Body of pancreas (tissue), 4 donors: ENCODE measurements around the gene KMT2B. TPM values are rescaled to one million over a fixed set of nuclear protein-coding genes. Genes with fewer than 3 reads are reported as not detected.

Experiments
- ATAC-seq: fragments of 150-250 bp; one replicate; pipeline ENCODE4 v1.9.1; 2016
- DNase-seq, 4 donors: peaks; one replicate each; pipeline ENCODE4 v3.0.0-alpha.2; 2019
- H3K27ac ChIP-seq, 4 donors: fragments of 200-600 bp; sonication (generic); 1 replicate in 3 of 4; 2 replicates in 1 of 4; pipeline versions ENCODE4 v1.5.1 to v1.6.1; 2016 to 2019; ENCODE audit warnings: mild to moderate bottlenecking in 1 of 4, mixed read lengths in 1 of 4, moderate library complexity in 1 of 4
- H3K27me3 ChIP-seq, 2 donors: fragments of 200-600 bp; sonication (generic); one replicate each; pipeline ENCODE4 v1.6.0; 2016; ENCODE audit warnings: mild to moderate bottlenecking in 1 of 2
- H3K36me3 ChIP-seq, 2 donors: fragments of 200-600 bp; sonication (generic); replicated peaks in 1 of 2; 2 replicates each; pipeline ENCODE4 v1.5.1; 2016; ENCODE audit warnings: low read depth in 2 of 2; ENCODE audit not compliant: insufficient read depth in 1 of 2
- H3K4me1 ChIP-seq: fragments of 200-600 bp; sonication (generic); one replicate; pipeline ENCODE4 v1.6.0; 2016
- H3K4me3 ChIP-seq, 2 donors: fragments of 200-600 bp; sonication (generic); 1 replicate in 1 of 2; 2 replicates in 1 of 2; pipeline ENCODE4 v1.5.1; 2016 to 2019
- H3K9me3 ChIP-seq, 3 donors: fragments of 200-600 bp; sonication (generic); 1 replicate in 2 of 3; 2 replicates in 1 of 3; pipeline ENCODE4 v1.5.1; 2016
- CTCF ChIP-seq, 7 experiments: fragments of 450-650 bp in 4 of 7; fragments of 200-600 bp in 3 of 7; sonication (generic) in 3 of 7; IDR thresholded peaks; one replicate each; pipeline ENCODE4 v1.5.1; 2016 to 2019; ENCODE audit warnings: antibody characterized with exemption in 7 of 7
- POLR2A ChIP-seq, 3 donors: fragments of 450-650 bp; IDR thresholded peaks; one replicate each; pipeline ENCODE4 v1.6.1; 2016; ENCODE audit warnings: antibody characterized with exemption in 3 of 3, mild to moderate bottlenecking in 2 of 3
- WGBS, 2 donors: methylation state at CpG; one replicate each; pipeline ENCODE4 v1.1.5; 2017; 5-methylcytosine and 5-hydroxymethylcytosine counted together
- intact Hi-C: fragments of 100-400 bp; cut with DNase I; formaldehyde crosslinking; loops from one replicate; pipeline ENCODE4 v1.15.1; 2023
- total RNA-seq, 2 donors: library from RNA; depleted of rRNA; stranded (reverse); fragments of >200 nt; gene quantifications; one replicate each; pipeline ENCODE4 v1.1.0, GENCODE V29; 2016

The KMT2B gene
- total RNA-seq, 2 donors from 2014 or later = 18.7 to 31.6 TPM

- no peak for TF ChIP-seq POLR2A (IDR thresholded peaks at IDR 0.05)
- TF ChIP-seq CTCF (IDR thresholded peaks at IDR 0.05) = no peak
- H3K4me3 ChIP-seq = no peak overlapping the region
- no peaks in the 10 kb centered on the region for H3K36me3 ChIP-seq
- H3K4me1 ChIP-seq = no peaks in the 10 kb centered on the region
- no peaks in the 10 kb centered on the region for H3K27me3 ChIP-seq
- 91 to 95% methylated on average over 9 to 12 of the region's 12 CpGs for WGBS, 2 donors
- intact Hi-C loops = no loop called here
- ATAC-seq (no peak), DNase-seq (no peak)
- no peak overlapping the region for H3K27ac ChIP-seq
- H3K9me3 ChIP-seq = no peaks in the 10 kb centered on the region
Observed at GRCh38 chr19:35782589-35782988, 64.8 kb downstream of the KMT2B start.

GRCh38 chr19:35783469-35784434 is 65.9 kb downstream of the KMT2B start:
- no peak for ATAC-seq

GRCh38 chr19:35784503-35785338 is 66.9 kb downstream of the KMT2B start:
- H3K27ac ChIP-seq = no peak overlapping the region
- ATAC-seq = no peak
- no peak for DNase-seq
- WGBS, 2 donors = 82% methylated on average over 22 to 28 of the region's 45 CpGs
- TF ChIP-seq CTCF (IDR thresholded peaks at IDR 0.05) (no peak), POLR2A (IDR thresholded peaks at IDR 0.05) (no peak)
- intact Hi-C loops = no loop called here
- H3K4me1 ChIP-seq = no peaks in the 10 kb centered on the region
- no peak overlapping the region for H3K4me3 ChIP-seq
- H3K36me3 ChIP-seq = no peaks in the 10 kb centered on the region
- no peaks in the 10 kb centered on the region for H3K27me3 ChIP-seq
- H3K9me3 ChIP-seq = no peaks in the 10 kb centered on the region

More at GRCh38 chr19:35783469-35784434, 65.9 kb downstream of the KMT2B start:
- H3K27ac ChIP-seq = no peak overlapping the region
- DNase-seq = no peak
- intact Hi-C loops = no loop called here
- TF ChIP-seq POLR2A (IDR thresholded peaks at IDR 0.05) = no peak
- TF ChIP-seq CTCF (IDR thresholded peaks at IDR 0.05) = no peak
- no peaks in the 10 kb centered on the region for H3K4me1 ChIP-seq
- H3K4me3 ChIP-seq = no peak overlapping the region
- no peaks in the 10 kb centered on the region for H3K36me3 ChIP-seq
- 90 to 91% methylated on average over 19 to 25 of the region's 28 CpGs for WGBS, 2 donors
- H3K9me3 ChIP-seq = no peaks in the 10 kb centered on the region
- H3K27me3 ChIP-seq = no peaks in the 10 kb centered on the region

- no peaks in the 10 kb centered on the region for H3K36me3 ChIP-seq
- TF ChIP-seq CTCF (IDR thresholded peaks at IDR 0.05) (no peak), POLR2A (IDR thresholded peaks at IDR 0.05) (no peak)
- WGBS, 2 donors = 84 to 95% methylated on average over 8 of the region's 10 CpGs
- intact Hi-C loops = no loop called here
- H3K27ac ChIP-seq = no peak overlapping the region
- no peak overlapping the region for H3K4me3 ChIP-seq
- H3K9me3 ChIP-seq = no peaks in the 10 kb centered on the region
- no peak for DNase-seq
- H3K4me1 ChIP-seq = no peaks in the 10 kb centered on the region
- no peak for ATAC-seq
- H3K27me3 ChIP-seq = no peaks in the 10 kb centered on the region
Observed at GRCh38 chr19:35785339-35785627, 67.5 kb downstream of the KMT2B start.
